C1 segment of cervical spinal cord (tissue), 14 donors: ENCODE data around the gene IL3RA.
"Not testable (repeated sequence)": the region's sequence is repeated elsewhere in the genome, so short reads cannot be mapped to it uniquely, and the experiment has no call there.

Experiments used
- DNase-seq, 14 donors: peaks; one replicate each; lab custom pipeline; 2025; lab: John Stamatoyannopoulos, UW

The IL3RA gene

GRCh38 chrX:1336331-1336943, at the start of gene IL3RA:
IL3RA (plus strand) TSS chrX:1336785; CDS start chrX:1341766, 4,981 bp downstream.
- DNase-seq, result peak in 7 of 14 donors; percentile 9 to 37 (median 23)

GRCh38 chrX:1289535-1289934, 47.0 kb upstream of the IL3RA start:
- no peak for DNase-seq

GRCh38 chrX:1291110-1291740, 45.4 kb upstream of the IL3RA start:
- no peak for DNase-seq

- no peak for DNase-seq
Measured at GRCh38 chrX:1292575-1293290, 43.9 kb upstream of the IL3RA start.

GRCh38 chrX:1294301-1295067, 42.1 kb upstream of the IL3RA start:
- DNase-seq, result no peak

GRCh38 chrX:1295550-1295949, 41.0 kb upstream of the IL3RA start:
- DNase-seq, result no peak

- DNase-seq, result not testable (repeated sequence)
Measured at GRCh38 chrX:1297591-1297990, 39.0 kb upstream of the IL3RA start.

- no peak for DNase-seq
Measured at GRCh38 chrX:1300449-1300848, 36.1 kb upstream of the IL3RA start.

- no peak for DNase-seq
Measured at GRCh38 chrX:1305411-1305810, 31.2 kb upstream of the IL3RA start.

- no peak for DNase-seq
Measured at GRCh38 chrX:1306909-1307625, 29.5 kb upstream of the IL3RA start.

GRCh38 chrX:1307626-1308340, 28.8 kb upstream of the IL3RA start:
- DNase-seq, result no peak

GRCh38 chrX:1308476-1308875, 28.1 kb upstream of the IL3RA start:
- no peak for DNase-seq

GRCh38 chrX:1308917-1309316, 27.7 kb upstream of the IL3RA start:
- DNase-seq, result not testable (repeated sequence)

- DNase-seq, result no peak
Measured at GRCh38 chrX:1313788-1314187, 22.8 kb upstream of the IL3RA start.

- peak in 10 of 14 donors; percentile 3 to 47 (median 20) for DNase-seq
Measured at GRCh38 chrX:1316527-1316926, 20.1 kb upstream of the IL3RA start.

GRCh38 chrX:1321674-1322073, 14.9 kb upstream of the IL3RA start:
- no peak for DNase-seq

GRCh38 chrX:1322393-1322792, 14.2 kb upstream of the IL3RA start:
- DNase-seq, result no peak

GRCh38 chrX:1323315-1323714, 13.3 kb upstream of the IL3RA start:
- no peak for DNase-seq

- DNase-seq, result no peak
Measured at GRCh38 chrX:1325515-1326116, 11.0 kb upstream of the IL3RA start.

GRCh38 chrX:1327651-1328304, 8.8 kb upstream of the IL3RA start:
- DNase-seq, result no peak
